Activated naive CD4-positive, alpha-beta T cell treated with anti-CD3 and anti-CD28 coated beads, Interleukin-2, amount 50 U/mL, for 24 hours (primary cell): ENCODE results near the gene MERTK.
"Not testable (repeated sequence)": the region's sequence is repeated elsewhere in the genome, so short reads cannot be mapped to it uniquely, and the experiment has no call there.

ENCODE experiments used
- H3K27ac Mint-ChIP-seq: one replicate; pipeline ENCODE4 v1.8.0; 2021; ENCODE audit warnings: mild to moderate bottlenecking, mixed read lengths
- H3K27me3 Mint-ChIP-seq: one replicate; pipeline ENCODE4 v1.8.0; 2021; ENCODE audit warnings: mixed read lengths
- H3K36me3 Mint-ChIP-seq: one replicate; pipeline ENCODE4 v1.8.0; 2021; ENCODE audit warnings: mixed read lengths
- H3K4me1 Mint-ChIP-seq: one replicate; pipeline ENCODE4 v1.8.0; 2021; ENCODE audit warnings: mixed read lengths
- H3K4me3 Mint-ChIP-seq: one replicate; pipeline ENCODE4 v1.8.0; 2021; ENCODE audit warnings: mild to moderate bottlenecking, mixed read lengths
- H3K9me3 Mint-ChIP-seq: one replicate; pipeline ENCODE4 v1.8.0; 2021; ENCODE audit warnings: mixed read lengths

MERTK gene

GRCh38 chr2:111927723-111928122, 29.3 kb downstream of the MERTK start:
- H3K27me3 Mint-ChIP-seq, result peaks cover 2% of the 10 kb centered on the region
- H3K27ac Mint-ChIP-seq, result no peak overlapping the region
- no peaks in the 10 kb centered on the region for H3K9me3 Mint-ChIP-seq
- no peak overlapping the region for H3K4me3 Mint-ChIP-seq
- peaks cover 8% of the 10 kb centered on the region for H3K4me1 Mint-ChIP-seq
- no peaks in the 10 kb centered on the region for H3K36me3 Mint-ChIP-seq

GRCh38 chr2:111930409-111930808, 32.0 kb downstream of the MERTK start:
- no peaks in the 10 kb centered on the region for H3K36me3 Mint-ChIP-seq
- H3K4me3 Mint-ChIP-seq, result no peak overlapping the region

GRCh38 chr2:111930875-111931274, 32.5 kb downstream of the MERTK start:
- Mint-ChIP-seq H3K27me3 (no peaks in the 10 kb centered on the region), H3K9me3 (no peaks in the 10 kb centered on the region), H3K27ac (peak overlapping the region; percentile 30), H3K4me1 (peaks cover 8% of the 10 kb centered on the region), H3K36me3 (no peaks in the 10 kb centered on the region), H3K4me3 (no peak overlapping the region)

More at GRCh38 chr2:111930409-111930808, 32.0 kb downstream of the MERTK start:
- Mint-ChIP-seq H3K27ac (no peak overlapping the region), H3K27me3 (no peaks in the 10 kb centered on the region), H3K4me1 (peaks cover 8% of the 10 kb centered on the region), H3K9me3 (no peaks in the 10 kb centered on the region)

- H3K27me3 Mint-ChIP-seq, result peaks cover 1% of the 10 kb centered on the region
Observed at GRCh38 chr2:111932841-111933291, 34.5 kb downstream of the MERTK start.

GRCh38 chr2:111933900-111934299, 35.5 kb downstream of the MERTK start:
- H3K36me3 Mint-ChIP-seq, H3K4me3 Mint-ChIP-seq, H3K4me1 Mint-ChIP-seq, H3K9me3 Mint-ChIP-seq, H3K27ac Mint-ChIP-seq, H3K27me3 Mint-ChIP-seq: not testable (repeated sequence)

More at GRCh38 chr2:111932841-111933291, 34.5 kb downstream of the MERTK start:
- Mint-ChIP-seq H3K9me3 (no peaks in the 10 kb centered on the region), H3K4me3 (no peak overlapping the region), H3K4me1 (peaks cover 8% of the 10 kb centered on the region), H3K36me3 (no peaks in the 10 kb centered on the region), H3K27ac (no peak overlapping the region)

GRCh38 chr2:111936881-111937280, 38.5 kb downstream of the MERTK start:
- Mint-ChIP-seq H3K27me3 (peaks cover 1% of the 10 kb centered on the region), H3K4me3 (no peak overlapping the region), H3K4me1 (no peaks in the 10 kb centered on the region), H3K9me3 (no peaks in the 10 kb centered on the region), H3K27ac (no peak overlapping the region), H3K36me3 (no peaks in the 10 kb centered on the region)

GRCh38 chr2:111938392-111938791, 40.0 kb downstream of the MERTK start:
- Mint-ChIP-seq H3K27ac (no peak overlapping the region), H3K27me3 (peaks cover 2% of the 10 kb centered on the region), H3K4me3 (no peak overlapping the region), H3K4me1 (no peaks in the 10 kb centered on the region), H3K36me3 (no peaks in the 10 kb centered on the region), H3K9me3 (no peaks in the 10 kb centered on the region)

- H3K4me3 Mint-ChIP-seq, result no peak overlapping the region
- H3K27me3 Mint-ChIP-seq, result peaks cover 2% of the 10 kb centered on the region
- H3K9me3 Mint-ChIP-seq, result no peaks in the 10 kb centered on the region
- no peaks in the 10 kb centered on the region for H3K4me1 Mint-ChIP-seq
- H3K27ac Mint-ChIP-seq, result no peak overlapping the region
- H3K36me3 Mint-ChIP-seq, result no peaks in the 10 kb centered on the region
Observed at GRCh38 chr2:111940333-111941196, 42.2 kb downstream of the MERTK start.

GRCh38 chr2:111941531-111941930, 43.1 kb downstream of the MERTK start:
- Mint-ChIP-seq H3K27me3 (peaks cover 1% of the 10 kb centered on the region), H3K36me3 (no peaks in the 10 kb centered on the region), H3K9me3 (no peaks in the 10 kb centered on the region), H3K27ac (no peak overlapping the region), H3K4me3 (no peak overlapping the region), H3K4me1 (no peaks in the 10 kb centered on the region)

GRCh38 chr2:111944531-111945210, 46.3 kb downstream of the MERTK start:
- no peaks in the 10 kb centered on the region for H3K36me3 Mint-ChIP-seq
- H3K27ac Mint-ChIP-seq, result no peak overlapping the region
- no peaks in the 10 kb centered on the region for H3K9me3 Mint-ChIP-seq
- H3K27me3 Mint-ChIP-seq, result peaks cover 1% of the 10 kb centered on the region
- H3K4me3 Mint-ChIP-seq, result no peak overlapping the region
- no peaks in the 10 kb centered on the region for H3K4me1 Mint-ChIP-seq

- Mint-ChIP-seq H3K9me3 (no peaks in the 10 kb centered on the region), H3K4me3 (no peak overlapping the region), H3K36me3 (no peaks in the 10 kb centered on the region), H3K4me1 (no peaks in the 10 kb centered on the region), H3K27ac (no peak overlapping the region), H3K27me3 (peaks cover 1% of the 10 kb centered on the region)
Observed at GRCh38 chr2:111945444-111946293, 47.3 kb downstream of the MERTK start.

GRCh38 chr2:111946294-111947114, 48.1 kb downstream of the MERTK start:
- Mint-ChIP-seq H3K27ac (no peak overlapping the region), H3K36me3 (no peaks in the 10 kb centered on the region), H3K4me1 (no peaks in the 10 kb centered on the region), H3K4me3 (no peak overlapping the region), H3K9me3 (no peaks in the 10 kb centered on the region), H3K27me3 (peaks cover 1% of the 10 kb centered on the region)

GRCh38 chr2:111947219-111947618, 48.8 kb downstream of the MERTK start:
- Mint-ChIP-seq H3K4me1 (no peaks in the 10 kb centered on the region), H3K27ac (no peak overlapping the region), H3K4me3 (no peak overlapping the region), H3K27me3 (peaks cover 1% of the 10 kb centered on the region), H3K36me3 (no peaks in the 10 kb centered on the region), H3K9me3 (no peaks in the 10 kb centered on the region)

GRCh38 chr2:111948832-111949231, 50.4 kb downstream of the MERTK start:
- Mint-ChIP-seq H3K9me3 (no peaks in the 10 kb centered on the region), H3K4me3 (no peak overlapping the region), H3K36me3 (no peaks in the 10 kb centered on the region), H3K27me3 (peaks cover under 1% of the 10 kb centered on the region), H3K27ac (no peak overlapping the region), H3K4me1 (no peaks in the 10 kb centered on the region)

- no peaks in the 10 kb centered on the region for H3K36me3 Mint-ChIP-seq
- H3K4me1 Mint-ChIP-seq, result no peaks in the 10 kb centered on the region
- H3K4me3 Mint-ChIP-seq, result no peak overlapping the region
- peaks cover 2% of the 10 kb centered on the region for H3K27me3 Mint-ChIP-seq
- no peaks in the 10 kb centered on the region for H3K9me3 Mint-ChIP-seq
- no peak overlapping the region for H3K27ac Mint-ChIP-seq
Observed at GRCh38 chr2:111950236-111950635, 51.8 kb downstream of the MERTK start.
